ENCODE data around the gene RAP1GAP.
"Not testable (repeated sequence)": the region's sequence is repeated elsewhere in the genome, so short reads cannot be mapped to it uniquely, and the experiment has no call there.

The RAP1GAP gene

DNA sequence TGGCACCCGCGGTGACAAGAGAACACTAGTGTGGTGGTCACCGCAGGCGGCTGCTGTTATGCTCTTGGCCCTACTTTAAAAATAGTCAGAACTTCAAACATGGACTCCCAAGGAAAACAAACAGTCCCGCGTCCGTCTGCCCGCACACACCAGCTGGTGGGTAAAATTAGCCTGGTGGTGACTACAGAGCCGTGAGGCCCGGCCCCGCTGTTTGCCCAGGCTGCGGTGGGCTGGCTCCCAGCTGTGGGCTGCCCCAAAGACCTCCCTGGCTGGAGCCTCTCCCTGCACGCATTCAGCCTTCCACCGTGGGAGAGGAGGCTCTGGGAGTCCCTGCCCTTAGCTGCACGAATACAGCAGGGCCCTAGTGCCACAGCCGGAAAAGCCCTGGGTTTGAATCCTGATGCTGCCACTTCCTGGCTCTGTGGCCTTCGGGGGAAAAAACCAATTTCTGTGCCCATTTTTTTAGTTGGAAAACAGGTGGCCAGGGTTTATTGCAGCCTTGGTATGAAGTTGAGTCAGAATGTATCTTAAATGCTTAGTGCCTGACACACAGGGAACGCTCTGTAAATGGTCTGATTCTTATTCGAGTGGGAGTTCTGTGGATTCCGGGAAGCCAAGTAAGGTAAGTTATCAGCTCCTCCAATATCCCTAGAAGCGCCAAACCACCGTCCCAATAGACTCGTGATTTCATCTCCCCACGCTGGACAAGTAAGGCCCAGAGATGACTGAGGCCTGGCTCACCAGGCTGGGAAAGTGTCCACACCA lies 101.7 kb downstream of the RAP1GAP start:
- DNase-seq = no peak

GRCh38 chr1:21566361-21566760 lies 102.8 kb downstream of the RAP1GAP start:
- not testable (repeated sequence) for DNase-seq

DNA sequence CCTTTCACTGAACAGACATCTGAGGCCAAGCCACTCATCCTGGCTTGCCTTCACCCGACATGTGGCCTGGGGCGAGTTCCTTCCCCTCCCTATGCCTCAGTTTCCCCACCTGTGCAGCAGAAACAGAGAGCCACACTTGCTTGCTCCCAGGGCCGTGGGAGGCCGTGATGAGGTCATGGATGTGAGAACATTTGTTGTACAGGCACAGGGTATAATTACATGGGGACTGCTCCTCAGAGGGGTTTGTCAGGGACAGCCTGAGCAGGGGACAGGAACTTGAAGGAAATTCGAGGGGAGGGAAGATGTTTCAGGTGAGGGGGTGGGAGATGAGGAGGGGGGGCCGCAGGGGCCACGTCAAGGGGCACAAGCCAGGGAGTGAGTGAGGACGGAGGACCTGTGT lies 103.9 kb downstream of the RAP1GAP start:
- no peak for DNase-seq

- DNase-seq = no peak
Observed at GRCh38 chr1:21564521-21565095, 104.5 kb downstream of the RAP1GAP start.

DNA sequence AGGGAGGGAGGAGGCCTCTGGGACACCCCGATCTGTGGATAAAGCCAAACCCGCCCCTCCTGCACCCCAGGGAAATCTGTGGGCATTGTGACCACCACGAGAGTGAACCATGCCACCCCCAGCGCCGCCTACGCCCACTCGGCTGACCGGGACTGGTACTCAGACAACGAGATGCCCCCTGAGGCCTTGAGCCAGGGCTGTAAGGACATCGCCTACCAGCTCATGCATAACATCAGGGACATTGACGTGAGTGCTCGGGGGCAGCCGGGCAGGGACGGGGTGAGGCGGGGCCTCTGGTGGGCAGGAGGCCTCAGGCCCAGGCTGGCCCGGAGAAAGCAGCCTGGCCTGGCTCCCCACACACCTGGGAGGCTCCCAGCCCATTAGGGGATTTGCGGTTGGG lies 105.2 kb downstream of the RAP1GAP start:
- DNase-seq = no peak

- no peak for DNase-seq
Observed at GRCh38 chr1:21562896-21563295, 106.3 kb downstream of the RAP1GAP start.

DNA sequence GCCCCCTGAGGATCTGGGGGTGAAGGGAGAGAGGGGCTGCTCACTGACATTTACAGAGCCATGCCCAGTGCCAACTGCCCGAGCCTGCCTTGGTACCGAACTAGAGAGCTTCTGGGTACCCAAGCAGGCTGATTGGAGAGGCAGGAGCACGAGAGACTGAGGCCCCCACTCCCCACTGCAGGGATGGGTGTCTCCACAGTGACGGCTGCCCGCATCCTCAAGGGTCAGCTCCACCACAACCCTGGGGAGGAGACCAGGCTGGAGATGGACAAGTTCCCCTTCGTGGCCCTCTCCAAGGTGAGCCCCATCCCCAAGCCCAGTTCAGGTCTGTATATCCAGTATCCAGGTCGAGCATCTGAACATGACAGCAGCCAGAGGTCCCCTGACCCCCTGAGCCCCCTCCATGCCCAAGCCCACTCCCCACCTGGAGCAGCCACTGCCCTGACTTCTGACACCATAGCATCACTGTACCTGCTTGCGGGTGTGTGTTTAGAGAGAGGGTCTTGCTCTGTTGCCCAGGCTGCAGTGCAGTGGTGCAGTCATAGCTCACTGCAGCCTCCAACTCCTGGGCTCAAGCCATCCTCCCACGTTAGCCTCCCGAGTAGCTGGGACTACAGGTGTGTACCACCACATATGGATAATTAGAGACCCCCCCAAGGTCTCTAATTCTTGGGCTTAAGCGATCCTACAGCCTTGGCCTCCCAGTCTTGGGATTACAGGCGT lies 108.1 kb downstream of the RAP1GAP start:
- DNase-seq = no peak

GRCh38 chr1:21559788-21560567 lies 109.2 kb downstream of the RAP1GAP start:
- no peak for DNase-seq

DNA sequence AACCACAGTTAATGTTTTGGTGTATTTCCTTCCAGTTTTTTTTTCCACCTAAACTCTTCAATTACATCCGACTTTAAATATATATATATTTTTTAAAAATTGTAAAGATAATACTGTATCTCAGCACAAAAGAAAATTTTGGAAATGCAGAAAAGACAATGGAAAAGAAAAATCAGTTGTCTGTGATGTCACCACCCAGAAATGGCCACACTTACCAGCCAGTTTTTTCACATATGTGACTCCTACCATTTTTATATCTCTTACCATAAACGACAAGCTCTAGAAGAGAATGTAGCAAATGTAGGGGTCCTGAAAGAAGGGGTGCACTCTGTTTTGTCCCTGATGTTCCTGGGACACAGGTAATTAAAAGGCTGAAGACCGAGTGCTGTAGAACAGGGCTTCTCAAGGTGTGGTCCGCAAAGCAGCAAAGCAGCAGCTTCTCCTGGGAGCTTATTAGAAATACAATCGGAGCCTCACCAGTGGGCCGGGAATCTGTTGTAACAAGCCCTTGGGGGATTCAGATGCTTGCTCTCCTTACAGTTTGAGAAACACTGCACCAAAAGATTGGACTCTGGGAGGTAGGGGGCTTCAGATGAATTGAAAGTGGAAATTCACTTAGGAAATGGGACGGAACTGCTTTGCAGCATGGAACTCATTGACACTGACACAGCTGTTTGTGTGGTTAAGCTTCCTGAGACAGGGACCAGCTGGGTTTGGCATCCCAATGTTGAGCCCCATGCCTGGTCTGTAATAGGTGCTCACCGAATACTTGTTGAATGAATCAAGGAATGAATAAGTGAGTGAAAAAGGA lies 115.8 kb downstream of the RAP1GAP start:
- DNase-seq = no peak

DNA sequence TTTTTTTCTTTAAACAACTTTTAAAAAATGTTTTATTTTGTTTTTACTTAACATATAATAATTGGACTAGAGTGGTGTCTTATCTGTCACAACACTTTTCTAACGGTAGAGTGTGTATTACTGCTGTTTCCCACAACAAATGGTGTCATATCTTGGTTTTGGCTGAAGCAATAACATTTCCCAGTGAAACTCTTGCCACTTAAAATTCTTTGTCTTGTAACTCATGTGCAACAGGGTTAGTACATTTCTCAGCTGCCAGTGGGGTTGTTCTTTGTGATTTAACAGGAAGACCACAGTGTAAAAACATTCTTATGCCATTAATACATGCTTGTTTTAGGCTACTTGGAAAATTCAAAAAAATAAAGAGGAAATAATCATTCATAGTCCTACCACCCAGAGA lies 116.4 kb downstream of the RAP1GAP start:
- no peak for DNase-seq

DNA sequence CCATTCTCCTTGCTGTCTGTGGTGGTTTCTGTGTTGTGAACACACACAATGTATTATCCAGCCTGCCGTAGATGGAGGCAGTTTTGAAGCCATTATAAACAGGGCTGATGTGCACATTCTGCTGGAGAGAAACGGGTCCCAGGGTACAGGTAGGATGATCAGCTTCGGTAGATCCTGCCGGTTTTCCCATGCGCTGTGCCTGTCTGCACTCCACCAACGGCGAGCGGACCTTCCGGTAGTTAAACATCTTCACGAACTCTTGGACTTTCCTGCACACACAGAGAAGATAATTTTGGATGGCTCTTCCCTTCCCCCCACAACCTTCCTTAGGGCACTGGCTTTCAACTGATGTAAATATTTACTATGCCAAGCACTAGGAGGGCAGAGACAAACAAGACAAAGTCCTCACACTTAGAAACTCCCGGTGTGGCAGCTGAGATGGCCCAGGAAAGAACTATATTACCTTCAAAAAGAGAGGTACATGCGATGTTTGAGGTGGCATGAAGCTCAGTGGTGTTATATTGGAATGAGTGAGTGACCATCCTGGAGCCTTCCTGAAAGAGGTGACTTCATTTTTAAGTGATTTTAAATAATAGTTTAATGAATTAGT lies 118.2 kb downstream of the RAP1GAP start:
- no peak for DNase-seq

- no peak for DNase-seq
Observed at GRCh38 chr1:21550097-21550496, 119.1 kb downstream of the RAP1GAP start.

DNA sequence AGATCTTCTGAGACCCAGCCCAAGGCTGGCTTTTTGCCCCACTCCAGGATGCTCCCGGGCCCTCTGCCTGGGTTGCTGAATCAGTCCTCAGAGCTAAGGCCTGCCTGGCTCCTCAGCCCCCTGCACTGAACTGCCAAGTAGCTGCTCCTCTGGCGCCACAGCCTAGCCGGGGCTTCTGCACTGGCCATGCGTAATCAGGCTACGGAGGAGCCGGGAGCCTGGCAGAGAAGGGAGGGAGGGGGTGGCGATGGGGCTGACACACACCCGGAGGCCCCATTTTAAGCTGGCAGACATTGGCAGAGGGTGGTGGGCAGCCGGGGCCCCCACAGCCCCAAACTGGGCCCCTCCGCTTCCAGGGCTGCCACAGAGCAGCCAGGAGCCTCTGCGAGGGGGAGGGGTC lies 121.3 kb downstream of the RAP1GAP start:
- no peak for DNase-seq

Data from NCI-H187 treated with DMSO at 0.1 percent for 48 hours (cell line).